Skeletal muscle satellite cell (primary cell): Measurements from ENCODE around the gene LRRC3B. TPM values are rescaled to one million over a fixed set of nuclear protein-coding genes. Genes with fewer than 3 reads are reported as not detected.
A peak's percentile ranks its signal among the peaks of the same experiment; 100 is the strongest.
"Not testable (repeated sequence)": the region's sequence is repeated elsewhere in the genome, so short reads cannot be mapped to it uniquely, and the experiment has no call there.

ENCODE experiments used
- H3K27me3 ChIP-seq: 2 replicates; pipeline ENCODE4 v1.7.0; 2013; ENCODE audit warnings: low read length; ENCODE audit not compliant: control insufficient read depth, insufficient read depth
- H3K36me3 ChIP-seq: 2 replicates; pipeline ENCODE4 v1.7.0; 2013; ENCODE audit warnings: mild to moderate bottlenecking, control low read depth, low read length; ENCODE audit not compliant: insufficient read depth
- H3K4me1 ChIP-seq: 2 replicates; pipeline ENCODE4 v1.7.0; 2013; ENCODE audit warnings: low read length; ENCODE audit not compliant: control insufficient read depth, insufficient read depth
- H3K4me2 ChIP-seq: 2 replicates; pipeline ENCODE4 v1.7.0; 2013; ENCODE audit warnings: mild to moderate bottlenecking, low read length
- H3K4me3 ChIP-seq: 2 replicates; pipeline ENCODE4 v1.7.0; 2013; ENCODE audit warnings: low read length
- H3K9ac ChIP-seq: 2 replicates; pipeline ENCODE4 v1.7.0; 2013; ENCODE audit warnings: mild to moderate bottlenecking, low read depth, low read length, moderate library complexity
- H3K9me3 ChIP-seq: replicated peaks from 2 replicates; pipeline ENCODE4 v1.7.0; 2013; ENCODE audit warnings: mild to moderate bottlenecking, control low read depth, low read length
- total RNA-seq: library from RNA; depleted of rRNA; stranded (reverse); fragments of >200 nt; gene quantifications from 2 replicates; pipeline ENCODE4 v1.2.3, GENCODE V29; 2012; rRNA removed

The LRRC3B gene, protein sequence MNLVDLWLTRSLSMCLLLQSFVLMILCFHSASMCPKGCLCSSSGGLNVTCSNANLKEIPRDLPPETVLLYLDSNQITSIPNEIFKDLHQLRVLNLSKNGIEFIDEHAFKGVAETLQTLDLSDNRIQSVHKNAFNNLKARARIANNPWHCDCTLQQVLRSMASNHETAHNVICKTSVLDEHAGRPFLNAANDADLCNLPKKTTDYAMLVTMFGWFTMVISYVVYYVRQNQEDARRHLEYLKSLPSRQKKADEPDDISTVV
- not detected in 2 replicates for total RNA-seq

DNA sequence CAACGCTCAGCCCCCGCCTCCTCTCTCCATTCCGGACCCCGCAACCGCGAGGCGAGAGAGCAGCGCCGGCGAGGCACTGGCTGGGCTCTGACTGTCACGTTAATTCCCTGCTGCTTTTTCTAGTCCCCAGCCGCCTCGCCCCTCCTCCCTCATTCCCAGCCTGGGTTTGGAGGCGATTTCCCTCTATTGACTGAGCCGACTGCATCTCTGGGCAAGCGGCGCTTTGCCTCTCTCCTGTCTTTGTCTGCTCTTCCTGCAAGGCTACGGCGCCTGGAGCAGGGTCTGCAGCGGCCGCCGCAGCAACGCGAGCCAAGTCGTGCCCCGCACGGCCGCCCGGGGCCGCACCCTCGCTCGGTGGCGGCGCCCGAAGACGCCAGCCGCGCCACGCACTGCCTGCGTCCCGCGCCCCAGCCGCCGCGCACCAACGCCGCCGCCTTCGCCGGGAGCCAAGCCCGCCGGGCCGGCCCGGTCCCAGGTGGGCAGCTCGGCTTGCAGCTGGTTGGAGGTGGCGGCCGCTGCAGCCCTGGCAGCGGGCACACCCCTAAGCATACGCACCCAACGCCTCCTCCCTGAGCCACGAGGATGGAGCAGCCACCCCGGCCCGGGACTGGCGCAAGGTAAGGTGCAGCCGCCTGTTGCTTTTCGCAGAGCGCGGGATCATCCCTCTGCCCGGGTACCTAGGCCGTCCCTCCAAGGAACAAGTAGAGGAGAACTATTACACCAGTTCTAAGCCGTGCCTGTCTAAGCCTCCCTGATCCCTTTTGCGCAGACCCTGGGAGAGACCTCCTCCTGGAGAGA is at the start of gene LRRC3B:
Gene LRRC3B, plus strand, starts transcription at position 152 of the 798 bp plus-strand sequence. CDS start 86,901 bp downstream, outside the sequence.
- Histone ChIP-seq H3K9ac (no peak within 1 kb of the TSS), H3K4me2 (peak within 1 kb of the TSS; percentile 44), H3K4me1 (no peaks in the 10 kb centered on the region), H3K36me3 (no peaks in the 10 kb centered on the region), H3K27me3 (peaks cover 49% of the 10 kb centered on the region), H3K9me3 (no peaks in the 10 kb centered on the region), H3K4me3 (peak within 1 kb of the TSS; percentile 30)

GRCh38 chr3:26574766-26575165 is 47.8 kb upstream of the LRRC3B start:
- H3K4me2 ChIP-seq: no peak overlapping the region
- H3K4me1 ChIP-seq: no peaks in the 10 kb centered on the region
- H3K36me3 ChIP-seq: no peaks in the 10 kb centered on the region
- H3K27me3 ChIP-seq: no peaks in the 10 kb centered on the region
- no peaks in the 10 kb centered on the region for H3K9me3 ChIP-seq
- H3K4me3 ChIP-seq: no peak overlapping the region
- H3K9ac ChIP-seq: no peak overlapping the region

- H3K27me3 ChIP-seq: no peaks in the 10 kb centered on the region
- H3K9me3 ChIP-seq: no peaks in the 10 kb centered on the region
- no peak overlapping the region for H3K4me3 ChIP-seq
- H3K4me2 ChIP-seq: no peak overlapping the region
- H3K4me1 ChIP-seq: no peaks in the 10 kb centered on the region
- no peaks in the 10 kb centered on the region for H3K36me3 ChIP-seq
- H3K9ac ChIP-seq: no peak overlapping the region
Measured at GRCh38 chr3:26579116-26579515, 43.5 kb upstream of the LRRC3B start.

DNA sequence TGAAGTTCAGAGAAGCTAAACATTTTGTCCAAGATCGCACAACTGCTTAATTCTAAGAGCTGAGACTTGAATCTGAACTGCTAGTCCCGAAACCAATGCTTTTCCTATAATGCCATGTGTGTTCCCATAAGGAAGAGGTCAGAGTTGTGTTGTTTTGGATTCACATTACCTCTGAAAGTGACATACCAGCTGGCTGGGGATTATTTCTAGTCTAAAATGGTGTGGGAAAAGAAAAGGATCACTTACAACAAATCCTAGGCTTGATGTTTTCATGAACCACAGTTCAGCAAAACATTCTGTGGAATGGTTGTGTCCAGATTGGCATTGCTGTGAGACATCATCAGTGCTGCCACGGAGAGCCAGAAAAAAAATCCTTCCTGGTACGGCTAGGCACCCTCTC is 35.0 kb upstream of the LRRC3B start:
- no peaks in the 10 kb centered on the region for H3K4me1 ChIP-seq
- H3K9ac ChIP-seq: no peak overlapping the region
- H3K4me2 ChIP-seq: no peak overlapping the region
- no peak overlapping the region for H3K4me3 ChIP-seq
- H3K9me3 ChIP-seq: no peaks in the 10 kb centered on the region
- H3K27me3 ChIP-seq: no peaks in the 10 kb centered on the region
- H3K36me3 ChIP-seq: no peaks in the 10 kb centered on the region

DNA sequence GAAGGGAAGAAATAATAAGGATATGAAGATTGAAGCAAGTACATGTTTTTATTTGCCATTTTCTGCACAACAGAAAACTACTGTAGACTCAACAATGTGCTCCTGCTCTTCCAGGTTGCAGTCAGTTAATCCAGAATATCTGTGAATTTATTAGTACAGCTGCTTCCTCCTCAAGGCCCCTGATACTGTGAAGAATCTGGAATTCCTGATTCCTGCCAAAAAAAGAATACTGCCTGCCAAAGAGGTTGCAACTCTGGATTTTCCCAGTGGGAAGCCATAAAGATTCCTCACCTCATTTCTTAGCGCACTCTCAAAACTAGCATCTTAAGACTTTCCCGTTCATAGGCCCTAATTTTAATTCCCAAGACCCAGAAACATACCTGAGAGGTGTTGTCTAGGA is 33.6 kb upstream of the LRRC3B start:
- no peaks in the 10 kb centered on the region for H3K27me3 ChIP-seq
- H3K4me3 ChIP-seq: no peak overlapping the region
- H3K36me3 ChIP-seq: no peaks in the 10 kb centered on the region
- no peak overlapping the region for H3K9ac ChIP-seq
- no peaks in the 10 kb centered on the region for H3K9me3 ChIP-seq
- no peak overlapping the region for H3K4me2 ChIP-seq
- H3K4me1 ChIP-seq: no peaks in the 10 kb centered on the region

GRCh38 chr3:26589678-26590077 is 32.9 kb upstream of the LRRC3B start:
- Histone ChIP-seq H3K9me3 (no peaks in the 10 kb centered on the region), H3K36me3 (no peaks in the 10 kb centered on the region), H3K27me3 (no peaks in the 10 kb centered on the region), H3K4me2 (no peak overlapping the region), H3K4me1 (no peaks in the 10 kb centered on the region), H3K4me3 (no peak overlapping the region), H3K9ac (no peak overlapping the region)

GRCh38 chr3:26590919-26591484 is 31.6 kb upstream of the LRRC3B start:
- no peaks in the 10 kb centered on the region for H3K36me3 ChIP-seq
- H3K9ac ChIP-seq: no peak overlapping the region
- no peak overlapping the region for H3K4me2 ChIP-seq
- H3K9me3 ChIP-seq: no peaks in the 10 kb centered on the region
- no peak overlapping the region for H3K4me3 ChIP-seq
- H3K27me3 ChIP-seq: no peaks in the 10 kb centered on the region
- H3K4me1 ChIP-seq: no peaks in the 10 kb centered on the region

- Histone ChIP-seq H3K9ac (no peak overlapping the region), H3K4me2 (no peak overlapping the region), H3K36me3 (no peaks in the 10 kb centered on the region), H3K27me3 (no peaks in the 10 kb centered on the region), H3K4me3 (no peak overlapping the region), H3K9me3 (no peaks in the 10 kb centered on the region), H3K4me1 (no peaks in the 10 kb centered on the region)
Measured at GRCh38 chr3:26591926-26592325, 30.6 kb upstream of the LRRC3B start.

DNA sequence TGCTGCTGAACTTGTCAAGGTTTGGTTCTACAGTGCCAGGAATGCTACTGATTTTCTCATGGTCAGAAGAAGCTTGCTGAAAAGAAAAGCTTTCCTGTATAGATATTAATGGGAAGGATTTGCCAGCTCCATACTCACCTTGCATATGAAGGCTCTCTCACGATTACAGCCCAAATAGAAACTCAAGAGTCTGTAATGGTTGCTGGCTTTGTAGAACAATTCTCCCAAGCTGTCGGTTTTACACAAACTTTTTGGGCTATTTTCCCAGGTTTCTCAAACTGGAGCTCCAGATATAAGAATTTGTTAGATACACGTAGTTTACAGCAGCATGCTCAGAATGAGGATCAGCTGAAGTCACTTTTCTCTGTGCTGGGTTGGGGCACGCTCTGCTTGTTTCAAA is 30.1 kb upstream of the LRRC3B start:
- no peak overlapping the region for H3K4me2 ChIP-seq
- H3K9ac ChIP-seq: no peak overlapping the region

DNA sequence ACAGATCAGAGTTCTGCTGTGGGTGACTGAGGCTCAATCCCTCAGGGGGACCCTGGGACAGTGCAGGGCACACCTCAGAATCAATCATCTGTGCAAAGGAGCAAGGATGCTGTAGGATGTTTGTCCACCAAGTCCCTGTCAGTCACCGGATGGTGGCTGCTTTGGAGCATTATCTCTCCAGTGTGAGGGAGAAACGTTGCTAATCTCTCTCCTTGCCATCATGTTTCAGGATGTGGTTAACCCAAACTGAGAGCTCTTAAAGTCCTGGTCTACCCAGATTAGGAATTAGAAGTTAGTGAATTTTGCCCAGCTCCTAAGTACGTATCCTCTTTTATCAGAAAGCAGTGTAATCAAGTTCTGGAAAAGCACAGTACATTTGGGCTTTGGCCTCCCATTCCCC is 26.2 kb upstream of the LRRC3B start:
- no peaks in the 10 kb centered on the region for H3K36me3 ChIP-seq

More for the DNA sequence above, 30.1 kb upstream of the LRRC3B start:
- H3K4me3 ChIP-seq: no peak overlapping the region
- no peaks in the 10 kb centered on the region for H3K36me3 ChIP-seq
- H3K9me3 ChIP-seq: no peaks in the 10 kb centered on the region
- H3K27me3 ChIP-seq: no peaks in the 10 kb centered on the region
- no peaks in the 10 kb centered on the region for H3K4me1 ChIP-seq

GRCh38 chr3:26603311-26603710 is 19.3 kb upstream of the LRRC3B start:
- H3K4me2 ChIP-seq, H3K4me3 ChIP-seq, H3K36me3 ChIP-seq, H3K4me1 ChIP-seq, H3K9me3 ChIP-seq, H3K9ac ChIP-seq, H3K27me3 ChIP-seq: not testable (repeated sequence)

More for the DNA sequence above, 26.2 kb upstream of the LRRC3B start:
- no peak overlapping the region for H3K9ac ChIP-seq
- no peaks in the 10 kb centered on the region for H3K4me1 ChIP-seq
- H3K4me3 ChIP-seq: no peak overlapping the region
- no peaks in the 10 kb centered on the region for H3K27me3 ChIP-seq
- no peaks in the 10 kb centered on the region for H3K9me3 ChIP-seq
- no peak overlapping the region for H3K4me2 ChIP-seq
